Type B pancreatic cell (in vitro differentiated cells): ENCODE measurements around the gene CDKAL1. TPM values are rescaled to one million over a fixed set of nuclear protein-coding genes. Genes with fewer than 3 reads are reported as not detected.

ENCODE experiments used
- DNase-seq: peaks from one replicate; pipeline ENCODE4 v3.0.0; 2021; ENCODE audit warnings: mixed read lengths; ENCODE audit not compliant: unreplicated experiment; ENCODE audit errors: extremely low spot score
- H3K27ac Mint-ChIP-seq: 2 replicates; pipeline ENCODE4 v1.8.0; 2021; ENCODE audit warnings: mild to moderate bottlenecking, mixed read lengths
- H3K27me3 Mint-ChIP-seq: 2 replicates; pipeline ENCODE4 v1.8.0; 2021; ENCODE audit warnings: mixed read lengths
- H3K36me3 Mint-ChIP-seq: 2 replicates; pipeline ENCODE4 v1.8.0; 2021; ENCODE audit warnings: mixed read lengths
- H3K4me1 Mint-ChIP-seq: one replicate; pipeline ENCODE4 v1.8.0; 2021; ENCODE audit warnings: mixed read lengths; ENCODE audit not compliant: unreplicated experiment
- H3K4me3 Mint-ChIP-seq: 2 replicates; pipeline ENCODE4 v1.8.0; 2021; ENCODE audit warnings: mild to moderate bottlenecking, mixed read lengths
- H3K9me3 Mint-ChIP-seq: 2 replicates; pipeline ENCODE4 v1.8.0; 2021; ENCODE audit warnings: mixed read lengths
- CTCF ChIP-seq: fragments of 200-600 bp; sonication (generic); conservative IDR thresholded peaks from 2 replicates; pipeline ENCODE4 v1.5.0; 2021; ENCODE audit warnings: antibody characterized with exemption, mild to moderate bottlenecking
- total RNA-seq: library from RNA; stranded (reverse); gene quantifications from 2 replicates; pipeline ENCODE4 v1.2.1, GENCODE V29; 2021; ENCODE audit warnings: low replicate concordance

CDKAL1 gene
- total RNA-seq, 1 donor from 2014 or later, result 21.0 TPM

GRCh38 chr6:20946890-20947289 is 412.6 kb downstream of the CDKAL1 start:
- Mint-ChIP-seq H3K4me3 (no peak overlapping the region), H3K4me1 (peaks cover 10% of the 10 kb centered on the region), H3K27ac (no peak overlapping the region), H3K27me3 (no peaks in the 10 kb centered on the region), H3K9me3 (peaks cover 4% of the 10 kb centered on the region), H3K36me3 (peaks cover 12% of the 10 kb centered on the region)
- no peak for TF ChIP-seq CTCF
- DNase-seq, result no peak

GRCh38 chr6:20947977-20948376 is 413.7 kb downstream of the CDKAL1 start:
- Mint-ChIP-seq H3K9me3 (peaks cover 2% of the 10 kb centered on the region), H3K27ac (no peak overlapping the region), H3K4me3 (no peak overlapping the region), H3K27me3 (no peaks in the 10 kb centered on the region), H3K36me3 (peaks cover 9% of the 10 kb centered on the region), H3K4me1 (peaks cover 10% of the 10 kb centered on the region)
- TF ChIP-seq CTCF, result no peak
- no peak for DNase-seq

DNA sequence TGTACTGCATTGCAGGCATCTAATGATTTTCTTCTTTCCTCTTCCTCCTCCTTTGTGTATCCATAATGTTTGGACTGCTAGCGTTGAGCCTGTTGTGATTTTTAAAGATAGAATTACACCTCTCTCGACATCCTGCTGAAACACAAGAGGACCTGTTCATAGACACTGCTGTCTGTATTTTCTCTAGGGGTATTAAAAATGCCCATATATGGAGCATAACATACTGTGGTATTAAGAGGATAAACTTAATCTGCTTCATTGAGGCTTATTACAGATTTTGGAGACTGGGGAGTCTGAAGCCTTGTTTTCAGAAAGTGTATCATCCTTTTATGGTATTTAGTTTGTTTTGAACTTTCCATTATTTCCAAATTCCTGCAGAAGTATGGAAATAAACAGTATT is 414.3 kb downstream of the CDKAL1 start:
- H3K9me3 Mint-ChIP-seq, result no peaks in the 10 kb centered on the region
- no peak overlapping the region for H3K27ac Mint-ChIP-seq
- H3K36me3 Mint-ChIP-seq, result peaks cover 8% of the 10 kb centered on the region
- no peak for DNase-seq
- H3K4me3 Mint-ChIP-seq, result no peak overlapping the region
- TF ChIP-seq CTCF, result no peak
- H3K4me1 Mint-ChIP-seq, result peaks cover 10% of the 10 kb centered on the region
- no peaks in the 10 kb centered on the region for H3K27me3 Mint-ChIP-seq

DNA sequence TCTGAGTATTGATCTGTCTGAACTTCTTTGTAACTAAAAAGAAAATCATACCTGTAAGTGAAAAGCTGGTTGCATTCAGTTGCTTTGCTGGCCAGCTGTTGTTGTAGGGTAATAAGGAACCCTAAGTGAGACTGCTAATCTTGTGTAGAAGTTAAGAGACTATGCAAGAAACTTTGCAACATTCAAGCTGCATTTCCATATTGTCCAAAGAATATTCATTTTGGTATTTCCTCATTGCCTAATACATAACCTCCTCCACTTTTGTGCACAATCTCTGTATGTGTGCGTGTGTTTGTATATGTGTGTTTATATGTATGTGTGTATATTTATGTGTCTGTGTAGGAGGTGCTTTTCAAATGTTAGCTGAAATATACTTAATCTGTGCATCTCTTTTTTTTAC is 414.9 kb downstream of the CDKAL1 start:
- peaks cover 4% of the 10 kb centered on the region for H3K36me3 Mint-ChIP-seq
- no peak for TF ChIP-seq CTCF
- peaks cover 10% of the 10 kb centered on the region for H3K4me1 Mint-ChIP-seq
- H3K27me3 Mint-ChIP-seq, result no peaks in the 10 kb centered on the region
- no peak overlapping the region for H3K4me3 Mint-ChIP-seq
- no peak for DNase-seq
- H3K9me3 Mint-ChIP-seq, result no peaks in the 10 kb centered on the region
- H3K27ac Mint-ChIP-seq, result no peak overlapping the region

- Mint-ChIP-seq H3K4me3 (no peak overlapping the region), H3K36me3 (peaks cover 3% of the 10 kb centered on the region), H3K27ac (no peak overlapping the region), H3K9me3 (no peaks in the 10 kb centered on the region), H3K27me3 (no peaks in the 10 kb centered on the region), H3K4me1 (peaks cover 23% of the 10 kb centered on the region)
- no peak for DNase-seq
- TF ChIP-seq CTCF, result peak; percentile 66
These were observed 418.6 kb downstream of the CDKAL1 start for GRCh38 chr6:20952699-20953474.
